ENCODE data around the gene COQ4.
"Not testable (repeated sequence)": the region's sequence is repeated elsewhere in the genome, so short reads cannot be mapped to it uniquely, and the experiment has no call there.

The COQ4 gene

DNA sequence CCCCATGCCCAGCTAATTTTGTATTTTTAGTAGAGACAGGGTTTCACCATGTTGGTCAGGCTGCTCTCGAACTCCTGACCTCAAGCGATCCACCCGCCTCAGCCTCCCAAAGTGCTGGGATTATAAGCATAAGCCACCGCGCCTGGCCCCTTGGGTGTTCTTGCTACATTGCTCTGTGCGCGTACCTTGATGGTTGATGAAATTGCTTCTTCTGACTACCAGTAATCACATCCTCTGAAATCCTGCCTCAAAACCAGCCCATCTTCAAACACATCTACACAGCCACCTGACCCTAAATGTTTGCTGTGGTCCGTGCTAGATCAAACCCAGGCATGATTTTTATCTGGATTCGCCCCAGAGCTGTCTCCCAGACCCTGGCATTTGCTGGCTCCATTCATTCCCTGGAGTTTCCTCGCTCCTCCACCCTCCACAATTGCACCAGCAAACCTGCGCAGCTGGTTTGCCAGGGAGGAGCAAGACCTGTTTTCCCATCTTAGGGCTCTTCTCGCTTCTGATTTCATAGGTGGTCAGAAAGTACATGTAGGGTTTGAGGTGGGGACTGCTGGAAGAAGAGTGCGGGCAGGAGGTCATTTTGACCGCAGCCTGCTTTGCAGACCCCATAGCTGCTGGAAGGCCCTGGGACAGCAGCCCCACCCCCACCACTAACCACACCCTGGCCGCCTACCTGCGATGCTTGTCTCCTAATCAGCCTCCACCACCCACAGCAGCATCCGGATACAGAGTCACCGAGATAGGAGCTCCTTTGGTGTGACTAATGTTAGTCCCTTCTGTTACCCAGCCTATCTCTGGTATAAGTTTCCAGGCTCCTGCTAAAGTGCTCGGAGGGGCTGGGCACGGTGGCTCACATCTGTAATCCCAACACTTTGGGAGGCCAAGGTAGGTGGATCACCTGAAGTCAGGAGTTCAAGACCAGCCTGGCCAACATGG, 23.8 kb upstream of the COQ4 start:
- DNase-seq, result no peak

DNA sequence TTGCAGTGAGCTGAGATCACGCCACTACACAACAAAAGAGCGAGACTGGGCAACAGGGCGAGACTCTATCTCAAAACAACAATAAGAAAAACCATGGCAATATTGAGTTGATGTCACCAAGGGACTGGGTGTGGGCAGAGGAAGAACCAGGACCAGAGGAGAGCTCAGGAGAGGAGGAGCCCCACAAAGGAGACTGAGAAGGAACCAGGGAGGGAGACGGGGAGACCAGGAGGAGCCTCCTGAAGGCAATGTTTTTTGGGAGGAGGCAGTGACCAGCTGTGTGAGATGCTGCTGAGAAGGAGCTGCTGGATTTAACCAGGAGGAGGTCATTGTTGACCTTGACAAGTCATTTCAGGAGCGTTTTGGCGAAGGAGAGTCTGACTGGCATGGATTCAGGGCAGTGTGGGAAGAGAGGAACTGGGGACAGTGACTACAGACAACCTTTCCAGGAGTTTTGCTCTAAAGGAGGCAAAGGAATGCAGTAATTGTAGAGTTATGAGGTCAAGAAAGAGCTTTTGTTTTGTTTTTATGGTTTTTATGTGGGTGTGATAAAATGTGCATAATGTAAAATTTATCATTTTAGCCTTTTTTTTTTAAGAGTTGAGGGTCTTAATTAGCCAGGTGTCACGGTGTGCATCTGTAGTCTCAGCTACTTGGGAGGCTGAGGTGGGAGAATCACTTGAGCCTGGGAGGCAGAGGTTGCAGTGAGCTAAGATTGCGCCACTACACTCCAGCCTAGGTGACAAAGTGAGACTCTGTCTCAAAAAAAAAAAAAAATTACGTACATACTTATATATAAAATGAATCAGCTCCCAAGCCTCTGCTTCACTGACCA, 18.3 kb upstream of the COQ4 start:
- no peak for DNase-seq

DNA sequence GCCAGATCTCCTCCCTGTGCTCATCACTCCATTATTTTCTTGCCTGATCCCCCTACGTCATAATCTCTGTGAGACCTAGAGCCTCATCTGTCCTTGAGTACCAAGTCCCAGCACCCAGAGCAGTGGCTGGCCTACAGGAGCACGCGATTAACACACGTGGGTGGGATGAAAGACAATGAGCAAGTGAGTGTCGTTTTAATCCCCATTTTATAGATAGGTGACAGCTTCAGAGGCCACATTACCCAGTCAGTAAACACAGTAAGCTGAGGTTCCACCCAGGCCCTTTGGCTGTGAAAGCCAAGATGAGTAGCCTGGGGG, 17.7 kb upstream of the COQ4 start:
- no peak for DNase-seq

DNA sequence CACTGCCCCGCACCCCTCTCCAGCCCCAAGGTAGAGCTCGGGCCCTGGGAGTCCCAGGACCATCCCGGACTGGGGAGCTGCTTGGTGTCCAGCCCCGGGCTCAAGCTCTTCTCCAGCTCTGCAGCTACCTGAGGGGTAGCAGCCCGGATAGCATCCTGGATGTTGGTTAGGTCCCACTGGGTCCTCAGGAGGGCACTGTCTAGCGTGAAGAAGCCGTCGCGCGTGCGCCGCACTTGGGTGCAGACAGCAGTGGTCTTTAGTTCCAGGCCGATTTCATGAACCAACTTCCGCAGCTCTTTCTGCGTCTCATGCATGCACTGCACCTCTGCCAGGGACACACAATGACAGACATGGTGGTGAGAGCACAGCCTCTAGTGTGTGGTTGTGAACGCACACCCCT, 13.1 kb upstream of the COQ4 start:
- no peak for DNase-seq

DNA sequence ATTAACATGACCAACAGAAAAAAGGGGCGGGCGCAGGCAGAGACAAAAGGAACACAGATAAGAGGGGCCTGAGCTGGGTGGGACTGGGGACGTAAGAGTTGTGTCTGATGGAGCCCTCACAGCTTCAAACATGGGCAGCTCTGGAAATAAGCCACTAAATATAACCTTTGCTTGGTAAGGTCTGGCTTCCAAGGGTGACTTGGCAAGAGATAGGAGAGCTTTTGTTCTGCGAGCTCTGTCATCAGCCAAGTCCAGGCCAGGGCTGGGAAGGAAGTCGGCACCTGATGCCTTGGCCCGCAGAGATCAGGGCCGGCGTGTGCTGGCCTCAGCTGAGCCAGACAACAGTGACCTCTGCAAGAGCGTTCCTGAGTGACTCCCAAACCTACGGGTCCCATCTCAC, 12.2 kb upstream of the COQ4 start:
- peak in 4 of 58 donors; percentile 4 to 17 (median 16) for DNase-seq

DNA sequence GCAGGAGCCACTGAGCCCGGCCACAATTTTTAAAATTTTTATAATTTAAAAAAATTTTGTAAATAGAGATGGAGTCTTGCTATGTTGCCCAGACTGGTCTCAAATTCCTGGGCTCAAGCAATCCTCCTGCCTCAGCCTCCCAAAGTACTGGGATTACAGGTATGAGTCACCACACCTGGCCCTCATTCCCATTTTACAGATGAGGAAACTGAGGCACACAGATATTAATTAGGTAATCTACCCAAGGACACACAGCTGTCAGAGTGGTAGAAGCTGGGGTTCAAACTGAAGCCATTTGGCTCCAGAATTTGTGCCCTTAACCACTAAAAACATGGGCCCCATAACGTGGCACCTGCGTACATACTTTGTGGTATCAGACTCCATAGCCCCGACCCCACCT, 7.9 kb upstream of the COQ4 start:
- DNase-seq, result no peak

DNA sequence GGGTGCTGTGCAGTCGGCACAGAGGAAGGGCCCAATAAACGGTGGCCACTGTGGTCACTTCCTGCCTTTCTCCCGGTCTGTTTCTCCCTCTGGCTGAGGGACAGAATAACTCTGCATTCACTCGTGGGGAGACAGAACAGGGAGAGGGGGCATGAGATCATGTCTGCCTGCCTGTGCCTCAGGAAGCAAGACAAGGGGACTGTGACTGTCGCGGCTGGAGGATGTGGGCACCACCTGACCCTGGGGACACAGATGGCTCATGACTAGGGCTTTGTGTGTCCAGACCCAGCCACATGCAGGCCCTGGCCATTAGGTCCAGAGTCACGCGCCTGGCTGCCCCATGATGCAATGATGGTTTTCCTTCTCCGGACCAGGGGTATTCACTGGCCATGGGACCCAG, 6.2 kb upstream of the COQ4 start:
- DNase-seq, result peak in 56 of 58 donors; percentile 19 to 97 (median 80)

DNA sequence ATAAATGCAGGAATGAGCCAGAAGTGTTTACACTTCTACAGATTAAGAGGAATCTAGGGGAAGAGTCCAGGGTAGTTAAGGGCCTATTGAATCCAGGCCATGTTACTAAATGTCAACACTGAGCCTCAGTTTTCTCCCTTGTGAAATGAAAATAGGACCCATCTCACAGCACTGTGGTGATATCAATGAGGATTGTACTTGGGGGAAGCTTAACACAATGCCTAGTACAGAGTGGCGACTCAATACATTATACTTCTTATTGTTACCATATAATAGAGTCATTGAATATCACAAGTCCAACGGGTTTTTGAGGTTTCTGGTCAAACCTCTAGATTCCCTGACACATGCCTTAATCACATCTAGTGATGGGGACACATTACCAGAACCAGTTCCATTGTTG, 5.0 kb upstream of the COQ4 start:
- no peak for DNase-seq

DNA sequence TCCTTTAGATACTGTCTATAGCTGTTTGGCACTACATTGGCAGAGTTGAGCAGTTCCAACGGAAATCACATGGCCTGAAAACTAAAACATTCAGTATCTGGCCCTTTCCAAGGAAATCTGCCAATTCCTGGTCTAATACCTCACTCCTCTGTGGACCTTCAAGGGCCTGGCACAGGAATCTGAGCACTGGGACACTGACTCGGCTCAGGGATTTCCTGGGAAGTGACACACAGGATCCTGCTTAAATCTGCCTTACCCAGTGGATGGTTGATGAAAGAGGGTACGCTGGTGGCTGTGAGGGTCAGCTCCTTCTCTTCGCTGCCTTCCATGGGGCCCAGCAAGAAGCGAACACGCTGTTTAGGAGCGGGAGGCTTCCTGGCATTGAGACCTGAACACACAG, 1.3 kb upstream of the COQ4 start:
- DNase-seq, result no peak

DNA sequence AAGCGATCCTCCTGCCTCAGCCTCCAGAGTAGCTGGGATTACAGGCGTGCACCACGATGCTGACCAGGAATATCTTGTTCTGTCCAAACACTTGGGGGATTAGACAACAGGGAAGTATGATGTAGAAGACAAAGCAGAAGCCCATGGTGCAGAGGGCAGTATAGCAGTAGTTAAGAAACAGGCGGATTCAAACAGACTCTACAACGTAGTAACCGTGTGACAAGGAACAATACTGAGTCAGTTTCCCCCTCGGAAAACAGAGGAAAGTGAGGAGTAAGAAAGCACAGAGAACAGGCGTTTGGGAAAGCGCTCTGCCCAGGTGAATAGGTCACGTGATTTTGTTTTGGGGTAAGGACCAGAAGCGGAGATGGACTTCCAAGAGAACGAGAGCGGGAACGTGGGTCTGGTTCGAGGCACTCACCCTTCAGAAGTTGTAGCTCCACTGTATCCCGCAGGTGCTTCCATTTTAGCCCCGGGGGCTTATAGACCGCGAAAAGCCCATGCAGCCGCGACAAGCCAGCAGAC, 698 bp upstream of the COQ4 start:
- DNase-seq, result no peak

DNA sequence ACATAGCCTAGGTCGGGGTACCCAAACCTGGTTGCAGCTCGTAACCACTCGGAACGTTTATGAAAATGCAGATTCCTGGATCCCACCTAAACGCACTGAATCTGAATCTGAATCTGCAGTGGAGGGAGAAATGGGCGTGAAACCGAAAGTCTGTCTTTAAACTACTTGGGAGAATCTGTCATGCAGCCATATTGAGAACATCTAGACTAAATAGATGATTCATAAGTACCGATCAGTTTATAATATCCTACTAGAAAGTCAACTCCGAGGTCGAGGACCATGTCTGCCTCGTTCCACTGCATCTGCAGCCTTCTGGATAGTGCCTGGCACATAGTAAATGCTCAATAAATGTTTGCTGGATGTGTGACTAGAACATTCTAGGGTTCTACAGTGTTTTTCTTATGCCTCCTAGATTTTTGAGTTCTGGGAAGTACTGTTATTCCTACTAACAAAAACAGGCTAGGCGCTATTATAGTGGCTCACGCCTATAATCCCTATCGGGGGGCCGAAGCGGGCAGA, 632 bp downstream of the COQ4 start:
- DNase-seq, result no peak

DNA sequence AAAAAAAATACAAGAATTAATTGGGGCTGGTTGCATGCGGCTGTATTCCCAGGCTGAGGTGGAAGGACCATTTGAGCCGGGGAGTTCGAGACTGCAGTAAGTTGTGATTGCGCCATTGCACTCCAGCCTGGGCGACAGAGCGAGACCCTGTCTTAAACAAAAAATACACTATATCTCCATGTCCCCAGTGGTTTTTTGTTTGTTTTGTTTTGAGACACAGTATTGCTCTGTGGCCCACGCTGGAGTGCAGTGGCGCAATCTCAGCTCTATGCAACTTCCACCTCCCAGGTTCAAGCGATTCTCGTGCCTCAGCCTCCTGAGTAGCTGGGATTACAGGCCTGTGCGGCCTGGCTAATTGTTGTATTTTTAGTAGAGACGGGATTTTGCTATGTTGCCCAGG, 1.2 kb downstream of the COQ4 start:
- DNase-seq, result no peak

DNA sequence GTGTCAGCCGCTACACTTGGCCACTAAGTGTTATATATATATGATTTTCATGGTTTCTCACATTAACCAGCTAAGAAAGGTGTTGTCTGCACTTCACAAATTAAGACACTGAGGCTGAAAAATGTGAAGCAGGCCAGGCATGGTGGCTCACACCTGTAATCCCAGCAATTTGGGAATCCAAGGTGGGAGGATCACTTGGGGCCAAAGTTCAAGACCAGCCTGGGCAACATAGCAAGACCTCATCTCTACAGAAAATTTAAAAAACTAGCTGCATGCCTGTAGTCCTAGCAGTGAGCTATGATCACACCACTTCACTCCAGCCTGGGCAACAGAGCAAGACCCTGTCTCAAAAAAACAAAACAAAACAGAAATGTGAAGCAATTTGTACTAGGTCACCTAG, 1.8 kb downstream of the COQ4 start:
- DNase-seq, result no peak

DNA sequence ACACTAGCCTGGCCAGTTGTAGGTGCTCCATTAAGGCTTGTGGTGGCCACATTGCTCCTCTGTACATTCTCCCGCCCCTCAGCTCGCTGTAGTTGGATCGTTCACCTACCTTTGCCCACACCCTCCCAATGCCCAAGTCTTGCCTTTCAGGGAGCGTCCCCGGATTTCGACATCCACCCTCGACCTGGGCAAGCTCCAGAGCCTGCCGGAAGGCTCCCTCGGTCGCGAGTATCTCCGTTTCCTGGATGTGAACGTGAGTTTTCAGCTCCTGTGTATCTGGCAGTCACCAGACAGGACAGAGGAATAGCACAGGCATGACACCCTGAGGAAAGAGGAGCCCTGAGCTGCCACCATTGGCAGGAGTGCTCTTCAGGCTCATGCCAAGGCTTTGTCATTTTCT, 3.0 kb downstream of the COQ4 start:
- no peak for DNase-seq

DNA sequence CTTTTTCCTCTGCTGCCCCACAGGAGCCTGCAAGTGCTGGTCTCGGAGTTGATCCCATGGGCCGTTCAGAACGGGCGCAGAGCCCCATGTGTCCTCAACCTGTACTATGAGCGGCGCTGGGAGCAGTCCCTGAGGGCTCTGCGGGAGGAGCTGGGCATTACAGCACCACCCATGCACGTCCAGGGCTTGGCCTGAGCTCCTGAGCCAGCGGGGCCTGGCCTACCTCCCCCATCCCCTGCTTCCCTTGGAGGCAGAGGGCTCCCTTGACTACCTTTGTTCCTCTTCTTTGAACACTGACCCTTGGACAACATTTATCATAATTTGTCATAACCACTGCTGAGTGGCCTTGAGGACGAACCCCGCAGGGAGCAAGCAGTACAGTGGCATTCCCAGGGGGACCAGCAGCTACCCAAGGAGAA, 10.8 kb downstream of the COQ4 start:
- DNase-seq, result no peak

DNA sequence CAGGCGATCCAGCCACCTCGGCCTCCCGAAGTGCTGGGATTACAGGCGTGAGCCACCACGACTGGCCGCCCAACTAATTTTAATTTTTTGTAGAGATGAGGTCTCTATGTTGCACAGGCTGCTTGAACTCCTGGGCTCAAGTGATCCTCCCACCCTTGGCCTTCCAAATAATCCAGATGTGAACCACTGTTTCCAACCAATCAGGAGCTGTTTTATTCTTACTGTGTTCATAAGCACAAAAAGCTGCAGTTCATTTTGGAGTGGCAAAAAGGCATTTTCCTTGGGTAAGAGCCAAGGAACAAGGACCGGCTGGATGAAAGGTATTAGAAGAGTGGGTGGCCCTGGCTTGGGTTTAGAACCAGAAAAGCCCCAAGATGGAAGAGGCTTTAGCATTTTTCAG, 12.5 kb downstream of the COQ4 start:
- DNase-seq, result no peak

DNA sequence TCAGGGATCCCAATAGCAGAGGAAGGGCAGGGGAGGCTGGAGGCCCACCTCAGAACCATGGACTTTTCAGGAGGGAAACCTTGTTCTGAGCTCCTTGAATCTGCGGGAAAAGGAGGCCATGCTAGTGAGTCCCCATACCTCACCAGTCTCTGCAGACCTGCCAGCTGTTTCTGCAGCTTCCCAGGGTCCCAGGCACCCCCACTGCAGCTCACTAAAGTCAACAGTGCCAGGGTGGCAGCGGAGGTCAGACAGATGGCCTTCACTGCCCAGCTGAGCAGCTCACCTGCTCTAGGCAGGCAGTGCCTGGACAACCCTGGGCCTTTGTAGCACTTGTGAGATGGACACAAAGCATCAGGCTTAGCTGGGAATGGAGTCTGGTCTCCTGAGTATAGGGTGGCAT, 13.3 kb downstream of the COQ4 start:
- DNase-seq, result no peak

DNA sequence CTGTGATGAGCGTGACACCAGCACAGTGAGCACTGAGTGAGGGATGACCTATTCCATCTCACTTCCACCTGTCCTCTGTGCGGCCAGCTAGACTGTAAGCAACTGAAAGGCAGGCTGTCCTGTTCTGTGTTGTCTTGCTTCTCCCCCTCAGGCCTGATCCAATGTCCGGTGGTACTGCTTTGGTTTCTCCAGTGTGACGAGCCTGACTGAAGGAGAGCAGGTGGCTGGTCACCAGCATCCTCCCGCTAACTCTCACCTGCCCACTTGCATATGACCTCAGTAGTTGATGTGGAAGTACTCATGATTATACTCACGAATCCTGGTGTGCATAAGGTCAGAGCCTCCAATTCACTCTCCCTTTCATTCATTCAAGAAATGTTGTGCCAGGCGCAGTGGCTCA, 15.3 kb downstream of the COQ4 start:
- DNase-seq, result no peak

DNA sequence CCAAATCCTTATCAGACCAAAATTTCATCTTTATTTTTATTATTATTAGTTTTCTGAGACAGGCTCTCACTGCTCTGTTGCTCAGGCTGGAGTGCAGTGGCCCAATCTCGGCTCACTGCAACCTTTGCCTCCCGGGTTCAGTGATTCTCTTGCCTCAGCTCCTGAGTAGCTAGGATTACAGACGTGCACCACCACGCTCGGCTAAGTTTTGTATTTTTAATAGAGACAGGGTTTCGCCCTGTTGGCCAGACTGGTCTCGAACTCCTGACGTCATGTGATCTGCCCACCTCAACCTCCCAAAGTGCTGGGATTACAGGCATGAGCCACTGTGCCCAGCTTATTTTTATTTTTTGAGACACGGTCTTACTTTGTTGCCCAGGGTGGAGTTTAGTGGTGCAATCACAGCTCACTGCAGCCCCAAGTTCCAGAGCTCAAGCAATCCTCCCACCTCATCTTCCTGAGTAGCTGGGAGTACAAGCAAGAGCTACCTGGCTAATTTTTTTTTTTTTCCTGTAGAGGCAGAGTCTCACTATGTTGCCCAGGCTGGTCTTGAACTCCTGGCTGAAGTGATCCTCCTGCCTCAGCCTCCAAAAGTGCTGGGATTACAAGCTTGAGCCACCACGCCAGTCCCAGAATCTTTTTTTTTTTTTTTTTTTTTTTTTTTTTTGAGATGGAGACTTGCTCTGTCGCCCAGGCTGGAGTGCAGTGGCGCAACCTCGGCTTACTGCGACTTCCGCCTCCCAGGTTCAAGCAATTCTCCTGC, 16.4 kb downstream of the COQ4 start:
- not testable (repeated sequence) for DNase-seq

DNA sequence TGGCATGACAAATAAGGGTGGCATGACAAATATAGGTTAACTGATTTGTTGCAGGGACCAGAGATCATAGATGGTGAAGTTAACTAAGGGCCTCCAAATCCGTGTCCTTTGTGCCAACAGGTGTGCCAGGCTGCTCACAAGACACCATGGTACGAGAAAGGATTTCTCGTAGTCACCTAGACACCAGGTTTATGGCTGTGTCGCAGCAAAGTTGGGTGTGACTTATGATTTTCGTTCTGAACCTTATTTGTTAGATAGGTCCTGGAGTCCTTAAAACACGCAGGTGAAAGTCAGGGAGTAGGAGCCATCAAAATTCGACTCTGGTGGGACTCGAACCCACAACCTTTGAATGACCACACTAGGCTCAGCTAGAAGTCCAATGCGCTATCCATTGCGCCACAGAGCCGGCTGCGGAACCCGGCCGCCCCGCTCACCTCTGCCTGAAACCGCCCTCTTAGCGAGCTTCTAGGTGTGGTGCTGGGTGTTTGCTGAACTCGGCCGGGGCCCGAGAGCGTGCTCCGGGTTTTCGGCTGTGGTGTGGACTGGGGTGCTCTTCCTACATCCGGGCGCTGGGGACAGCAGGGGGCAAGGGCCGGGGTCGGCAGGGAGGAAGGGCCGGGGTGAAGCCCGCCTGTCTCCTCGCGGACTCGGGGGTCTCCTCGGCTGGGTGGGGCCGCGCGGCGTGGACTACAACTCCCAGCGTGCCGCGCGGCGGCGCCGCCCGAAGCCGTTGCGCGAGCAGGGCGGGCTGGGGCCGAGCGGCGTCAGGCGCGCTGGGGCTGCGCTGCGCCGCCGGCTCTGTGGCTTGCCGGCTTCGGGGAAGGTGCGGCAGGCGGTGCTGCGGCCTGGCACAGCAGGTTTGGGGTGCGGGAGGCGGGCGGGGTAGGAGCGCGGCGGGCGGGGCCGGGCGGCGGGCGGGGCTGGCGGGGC, 17.4 kb downstream of the COQ4 start, which contains the start of gene SLC27A4:
Gene SLC27A4, plus strand, starts transcription at position 767 of the 930 bp plus-strand sequence. CDS start 2,606 bp downstream, outside the sequence.
- peak in 54 of 58 donors; percentile 13 to 83 (median 56) for DNase-seq

Data from anterior cingulate cortex (tissue), 58 donors.